Epithelial cell of esophagus (primary cell): ENCODE results near the gene SMOC1.
A peak's percentile ranks its signal among the peaks of the same experiment; 100 is the strongest.

Experiments
- DNase-seq: peaks from one replicate; pipeline ENCODE4 v3.0.0; 2010; ENCODE audit warnings: low read depth
- H3K4me3 ChIP-seq: 2 replicates; pipeline ENCODE4 v1.5.1; 2011; ENCODE audit warnings: mild to moderate bottlenecking, low read length, control low read depth
- CTCF ChIP-seq: IDR thresholded peaks from 2 replicates; pipeline ENCODE4 v1.5.1; 2011; ENCODE audit warnings: low read depth, mild to moderate bottlenecking, low read length, control low read depth, inconsistent platforms; ENCODE audit not compliant: insufficient read depth; ENCODE audit errors: missing control alignments

SMOC1 gene

GRCh38 chr14:69937367-69938081 lies 58.3 kb downstream of the SMOC1 start:
- peak; percentile 39 for DNase-seq
- H3K4me3 ChIP-seq = no peak overlapping the region
- TF ChIP-seq CTCF = no peak

DNA sequence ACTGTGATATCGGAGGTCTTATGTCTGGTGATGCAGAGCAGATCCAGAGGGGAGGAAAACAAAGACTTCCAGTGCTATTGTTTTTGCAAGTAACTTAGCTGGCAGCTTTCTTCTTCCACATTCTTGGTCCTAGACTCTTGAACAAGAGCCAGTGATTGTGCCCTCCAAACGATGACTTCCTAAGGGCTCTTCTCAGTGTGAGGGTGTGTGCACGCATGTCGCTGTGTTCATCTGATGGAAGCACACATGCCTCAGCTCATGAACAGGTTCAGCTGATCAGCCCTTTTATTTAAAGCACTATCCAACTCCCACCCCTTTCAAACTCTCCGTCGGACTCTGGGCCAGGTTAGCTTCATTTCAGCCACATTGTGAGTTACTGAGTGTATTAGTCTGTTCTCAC lies 59.5 kb downstream of the SMOC1 start:
- H3K4me3 ChIP-seq = no peak overlapping the region
- DNase-seq = no peak
- no peak for TF ChIP-seq CTCF

GRCh38 chr14:69941768-69942742 lies 62.8 kb downstream of the SMOC1 start:
- H3K4me3 ChIP-seq = no peak overlapping the region
- DNase-seq = no peak
- no peak for TF ChIP-seq CTCF

GRCh38 chr14:69943084-69943780 lies 64.0 kb downstream of the SMOC1 start:
- H3K4me3 ChIP-seq = no peak overlapping the region
- TF ChIP-seq CTCF = no peak
- DNase-seq = no peak

DNA sequence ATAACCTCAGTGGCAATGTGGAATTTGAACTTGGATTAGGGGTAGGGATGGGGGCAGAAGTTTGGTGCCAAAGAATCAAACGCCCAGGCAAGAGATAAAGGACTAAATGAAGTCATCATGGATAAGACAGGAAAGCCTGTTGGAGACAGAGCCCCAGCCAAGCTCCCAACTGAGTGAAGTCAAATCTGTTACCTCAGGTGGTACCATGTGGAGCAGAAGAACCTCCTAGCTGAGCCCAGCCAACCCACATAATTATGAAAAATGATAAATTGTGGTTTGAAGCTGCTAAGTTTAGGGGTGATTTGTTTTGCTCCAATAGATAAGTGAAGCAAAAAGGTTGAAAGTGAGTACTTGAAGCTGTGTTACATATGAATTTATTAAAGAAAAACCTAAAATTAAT lies 66.1 kb downstream of the SMOC1 start:
- DNase-seq = no peak
- no peak for TF ChIP-seq CTCF
- no peak overlapping the region for H3K4me3 ChIP-seq

GRCh38 chr14:69945912-69946311 lies 66.7 kb downstream of the SMOC1 start:
- DNase-seq = no peak
- no peak for TF ChIP-seq CTCF
- H3K4me3 ChIP-seq = no peak overlapping the region
